WERI-Rb-1 (cell line): Measurements from ENCODE around the gene WASL.
A peak's percentile ranks its signal among the peaks of the same experiment; 100 is the strongest.

Experiments
- DNase-seq: peaks from one replicate; pipeline ENCODE4 v3.0.0-alpha.2; 2020
- H3K27ac ChIP-seq: fragments of 250-450 bp; sonication (Bioruptor Pico); 2 replicates; pipeline ENCODE4 v1.5.1; 2020; ENCODE audit warnings: mild to moderate bottlenecking, moderate library complexity
- H3K27me3 ChIP-seq: fragments of 250-450 bp; sonication (Bioruptor Pico); 2 replicates; pipeline ENCODE4 v1.5.1; 2021; ENCODE audit warnings: mild to moderate bottlenecking, low read depth, moderate library complexity; ENCODE audit not compliant: insufficient read depth, severe bottlenecking
- H3K36me3 ChIP-seq: fragments of 250-450 bp; sonication (Bioruptor Pico); 2 replicates; pipeline ENCODE4 v1.5.1; 2020; ENCODE audit warnings: mild to moderate bottlenecking, moderate library complexity
- H3K4me3 ChIP-seq: 2 replicates; pipeline ENCODE4 v1.5.1; 2011; ENCODE audit warnings: low read depth, mild to moderate bottlenecking, control low read depth, low read length
- H3K9me3 ChIP-seq: fragments of 250-450 bp; sonication (Bioruptor Pico); 2 replicates; pipeline ENCODE4 v1.5.1; 2021; ENCODE audit warnings: mild to moderate bottlenecking, moderate library complexity; ENCODE audit not compliant: severe bottlenecking
- CTCF ChIP-seq: IDR thresholded peaks from 2 replicates; pipeline ENCODE4 v1.5.1; 2011; ENCODE audit warnings: low read depth, mild to moderate bottlenecking, control low read depth, inconsistent platforms, low read length

WASL gene

GRCh38 chr7:123751821-123752220 is 3.0 kb upstream of the WASL start:
- Histone ChIP-seq H3K9me3 (no peaks in the 10 kb centered on the region), H3K4me3 (no peak overlapping the region), H3K36me3 (peaks cover 2% of the 10 kb centered on the region; the same call in 1 of the 2 replicates), H3K27me3 (no peaks in the 10 kb centered on the region), H3K27ac (no peak overlapping the region)
- TF ChIP-seq CTCF, result no peak
- no peak for DNase-seq

- no peak overlapping the region; the same call in 1 of the 2 replicates for H3K27ac ChIP-seq
Observed at GRCh38 chr7:123750389-123751230, 1.8 kb upstream of the WASL start.

GRCh38 chr7:123749537-123749857 is 694 bp upstream of the WASL start:
- TF ChIP-seq CTCF, result no peak

More at GRCh38 chr7:123750389-123751230, 1.8 kb upstream of the WASL start:
- Histone ChIP-seq H3K9me3 (no peaks in the 10 kb centered on the region), H3K4me3 (no peak overlapping the region), H3K27me3 (no peaks in the 10 kb centered on the region), H3K36me3 (peaks cover 2% of the 10 kb centered on the region; the same call in 1 of the 2 replicates)
- no peak for DNase-seq
- TF ChIP-seq CTCF, result no peak

DNA sequence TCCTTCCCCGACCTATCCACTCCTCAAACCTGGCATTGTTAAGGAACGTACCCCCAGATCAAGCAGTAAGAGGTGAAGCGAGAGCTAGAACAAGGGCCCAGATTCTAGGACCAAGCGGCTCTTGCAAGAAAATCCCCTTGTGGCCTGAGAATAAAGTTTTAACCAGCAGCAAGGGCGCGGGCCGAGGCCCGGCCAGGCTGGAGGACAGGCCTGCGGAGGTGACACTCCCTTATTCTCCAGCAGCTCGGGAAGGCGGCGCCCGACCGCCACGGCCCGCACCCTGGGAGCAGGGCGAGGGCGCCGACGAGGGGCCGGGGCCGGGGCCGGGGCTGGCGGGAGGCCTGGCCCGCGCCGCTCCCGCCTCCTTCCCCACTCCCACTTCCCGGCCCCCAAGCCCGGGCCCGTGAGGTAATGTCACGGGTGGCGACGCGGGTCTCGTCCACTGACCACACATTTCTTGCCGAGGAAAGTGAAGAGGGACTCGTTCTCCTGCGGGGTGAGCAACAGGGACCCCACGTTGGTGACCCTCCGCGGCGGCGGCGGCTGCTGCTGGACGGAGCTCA is 551 bp downstream of the WASL start:
- Histone ChIP-seq H3K9me3 (no peaks in the 10 kb centered on the region), H3K27me3 (no peaks in the 10 kb centered on the region), H3K4me3 (peak overlapping the region; percentile 99), H3K36me3 (peaks cover 2% of the 10 kb centered on the region; the same call in 1 of the 2 replicates), H3K27ac (peak overlapping the region; percentile 95)
- TF ChIP-seq CTCF, result no peak
- peak; percentile 34 for DNase-seq

More at GRCh38 chr7:123749537-123749857, 694 bp upstream of the WASL start:
- H3K27ac ChIP-seq, result peak overlapping the region; percentile 95
- H3K36me3 ChIP-seq, result peaks cover 2% of the 10 kb centered on the region; the same call in 1 of the 2 replicates
- H3K9me3 ChIP-seq, result no peaks in the 10 kb centered on the region
- no peak for DNase-seq
- no peaks in the 10 kb centered on the region for H3K27me3 ChIP-seq
- peak overlapping the region; percentile 99 for H3K4me3 ChIP-seq

GRCh38 chr7:123747620-123748141 is 1.1 kb downstream of the WASL start:
- Histone ChIP-seq H3K9me3 (no peaks in the 10 kb centered on the region), H3K4me3 (peak overlapping the region; percentile 99), H3K27me3 (no peaks in the 10 kb centered on the region), H3K27ac (peak overlapping the region; percentile 95), H3K36me3 (peaks cover 2% of the 10 kb centered on the region; the same call in 1 of the 2 replicates)
- no peak for TF ChIP-seq CTCF
- peak; percentile 62 for DNase-seq
